MCF 10A (cell line): Measurements from ENCODE around the gene WNK1. TPM values are rescaled to one million over a fixed set of nuclear protein-coding genes. Genes with fewer than 3 reads are reported as not detected.

ENCODE experiments used
- BruUV-seq: library from RNA; stranded (reverse); fragments of 400-500 nt; replicated peaks from 2 replicates; lab custom pipeline; 2021; lab: Mats Ljungman, UMichigan
- CTCF ChIA-PET: fragments of 300-600 bp; sonication (Branson Sonifier 250); formaldehyde crosslinking; extraction: SDS; loops from one replicate; lab custom pipeline; 2021; ENCODE audit warnings: antibody characterized with exemption, inconsistent platforms; lab: Yijun Ruan, JAX
- POLR2A ChIA-PET: fragments of 300-600, 350-650 bp; sonication (Branson Sonifier 250); formaldehyde crosslinking; extraction: SDS; loops from one replicate; lab custom pipeline; 2020; ENCODE audit warnings: antibody characterized with exemption, inconsistent platforms; lab: Yijun Ruan, JAX
- DNase-seq: peaks from one replicate; pipeline ENCODE4 v3.0.0-alpha.2; 2018; ENCODE audit not compliant: unreplicated experiment
- H3K27ac Mint-ChIP-seq: one replicate; pipeline ENCODE4 v1.8.0; 2022; ENCODE audit warnings: mild to moderate bottlenecking, low read depth, mixed read lengths; ENCODE audit not compliant: unreplicated experiment
- H3K27me3 Mint-ChIP-seq: one replicate; pipeline ENCODE4 v1.8.0; 2022; ENCODE audit warnings: mixed read lengths; ENCODE audit not compliant: insufficient read depth, unreplicated experiment
- H3K36me3 Mint-ChIP-seq: one replicate; pipeline ENCODE4 v1.8.0; 2022; ENCODE audit warnings: mild to moderate bottlenecking, moderate library complexity, mixed read lengths; ENCODE audit not compliant: insufficient read depth, unreplicated experiment
- H3K4me1 Mint-ChIP-seq: one replicate; pipeline ENCODE4 v1.8.0; 2022; ENCODE audit warnings: mixed read lengths; ENCODE audit not compliant: insufficient read depth, unreplicated experiment
- H3K4me3 Mint-ChIP-seq: one replicate; pipeline ENCODE4 v1.8.0; 2022; ENCODE audit warnings: mild to moderate bottlenecking, moderate library complexity, mixed read lengths; ENCODE audit not compliant: unreplicated experiment
- H3K9me3 Mint-ChIP-seq: one replicate; pipeline ENCODE4 v1.8.0; 2022; ENCODE audit warnings: mixed read lengths; ENCODE audit not compliant: unreplicated experiment
- intact Hi-C: fragments of 100-400 bp; cut with micrococcal nuclease; formaldehyde crosslinking; loops from 2 replicates; pipeline ENCODE4 v1.14.1; 2022
- total RNA-seq: library from RNA; stranded (reverse); gene quantifications from 2 replicates; pipeline ENCODE4 v1.2.3, GENCODE V29; 2022
- TF ChIP-seq, protein P1 (sequence below): fragments of 200-600 bp; IDR thresholded peaks from one replicate; pipeline ENCODE4 v1.8.0; 2022; ENCODE audit warnings: antibody characterized with exemption, mild to moderate bottlenecking; ENCODE audit not compliant: unreplicated experiment

Gene WNK1
- total RNA-seq, 1 experiment from 2014 or later: 139 TPM

DNA sequence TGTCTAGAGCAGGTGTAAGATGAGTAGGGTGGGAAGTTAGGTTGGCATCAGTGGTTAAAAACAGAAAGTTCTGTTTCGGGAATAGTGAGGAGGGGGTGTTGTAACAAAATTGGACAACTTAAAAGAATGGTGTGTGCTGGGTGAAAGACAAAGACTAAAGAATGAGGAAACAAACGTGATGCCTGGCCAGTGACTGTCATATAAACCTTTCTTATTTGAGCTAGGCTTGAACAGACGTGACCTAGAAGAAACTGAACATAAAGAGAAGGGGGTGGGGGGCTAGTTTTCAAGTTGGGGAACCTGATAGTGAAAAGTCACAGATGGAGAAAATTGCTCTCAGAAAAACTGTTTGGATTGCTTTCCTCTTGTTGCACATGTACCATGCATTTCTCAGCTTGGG lies 157.5 kb downstream of the WNK1 start:
- peaks cover 97% of the 10 kb centered on the region for H3K36me3 Mint-ChIP-seq
- H3K27ac Mint-ChIP-seq: peak overlapping the region; percentile 17
- ChIA-PET POLR2A (interaction anchor here (0.6 to 1.4 kb wide), 5 partner anchors 30 to 334 kb away, joined by 3 to 4 read pairs (median 3); partner anchors contain the start of gene RAD52), CTCF (interaction anchor here (0.9 to 1.9 kb wide), 2 partner anchors 95 to 679 kb away, joined by 3 to 4 read pairs; no protein-coding TSS in a partner anchor)
- H3K9me3 Mint-ChIP-seq: no peaks in the 10 kb centered on the region
- TF ChIP-seq, protein P1, sequence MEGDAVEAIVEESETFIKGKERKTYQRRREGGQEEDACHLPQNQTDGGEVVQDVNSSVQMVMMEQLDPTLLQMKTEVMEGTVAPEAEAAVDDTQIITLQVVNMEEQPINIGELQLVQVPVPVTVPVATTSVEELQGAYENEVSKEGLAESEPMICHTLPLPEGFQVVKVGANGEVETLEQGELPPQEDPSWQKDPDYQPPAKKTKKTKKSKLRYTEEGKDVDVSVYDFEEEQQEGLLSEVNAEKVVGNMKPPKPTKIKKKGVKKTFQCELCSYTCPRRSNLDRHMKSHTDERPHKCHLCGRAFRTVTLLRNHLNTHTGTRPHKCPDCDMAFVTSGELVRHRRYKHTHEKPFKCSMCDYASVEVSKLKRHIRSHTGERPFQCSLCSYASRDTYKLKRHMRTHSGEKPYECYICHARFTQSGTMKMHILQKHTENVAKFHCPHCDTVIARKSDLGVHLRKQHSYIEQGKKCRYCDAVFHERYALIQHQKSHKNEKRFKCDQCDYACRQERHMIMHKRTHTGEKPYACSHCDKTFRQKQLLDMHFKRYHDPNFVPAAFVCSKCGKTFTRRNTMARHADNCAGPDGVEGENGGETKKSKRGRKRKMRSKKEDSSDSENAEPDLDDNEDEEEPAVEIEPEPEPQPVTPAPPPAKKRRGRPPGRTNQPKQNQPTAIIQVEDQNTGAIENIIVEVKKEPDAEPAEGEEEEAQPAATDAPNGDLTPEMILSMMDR: no peak
- DNase-seq: no peak
- intact Hi-C loops: no loop called here
- BruUV-seq: no TSS peak
- no peaks in the 10 kb centered on the region for H3K4me1 Mint-ChIP-seq
- H3K4me3 Mint-ChIP-seq: no peak overlapping the region
- no peaks in the 10 kb centered on the region for H3K27me3 Mint-ChIP-seq

DNA sequence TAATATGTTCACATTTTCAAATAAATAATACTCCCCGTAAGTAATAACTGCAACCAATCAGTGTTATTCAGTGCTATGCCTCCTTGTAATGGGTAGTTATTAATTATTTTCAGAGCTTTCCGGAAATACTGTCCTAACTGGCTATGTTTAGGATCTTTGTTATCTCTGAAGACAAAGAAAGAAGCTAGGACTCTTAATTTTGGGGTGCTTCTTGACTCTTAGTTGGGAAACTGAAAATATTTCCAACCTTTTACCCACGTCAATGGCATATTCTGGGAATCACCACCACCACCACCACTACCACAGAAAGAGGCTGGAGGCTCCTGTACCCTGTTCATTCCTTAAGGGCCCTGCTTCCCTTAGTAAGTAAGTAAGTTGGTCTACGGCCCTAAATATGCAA lies 158.0 kb downstream of the WNK1 start:
- Mint-ChIP-seq H3K4me3 (no peak overlapping the region), H3K36me3 (peaks cover 97% of the 10 kb centered on the region), H3K9me3 (no peaks in the 10 kb centered on the region), H3K27me3 (no peaks in the 10 kb centered on the region), H3K4me1 (no peaks in the 10 kb centered on the region), H3K27ac (no peak overlapping the region)
- ChIA-PET POLR2A (interaction anchor here (0.9 to 1.4 kb wide), 4 partner anchors 30 to 335 kb away, joined by 3 to 4 read pairs (median 3); partner anchors contain the start of gene RAD52), CTCF (interaction anchor here (0.9 to 1.9 kb wide), 2 partner anchors 96 to 678 kb away, joined by 3 to 4 read pairs; no protein-coding TSS in a partner anchor)
- TF ChIP-seq, protein P1: no peak
- intact Hi-C loops: no loop called here
- DNase-seq: no peak
- no TSS peak for BruUV-seq

DNA sequence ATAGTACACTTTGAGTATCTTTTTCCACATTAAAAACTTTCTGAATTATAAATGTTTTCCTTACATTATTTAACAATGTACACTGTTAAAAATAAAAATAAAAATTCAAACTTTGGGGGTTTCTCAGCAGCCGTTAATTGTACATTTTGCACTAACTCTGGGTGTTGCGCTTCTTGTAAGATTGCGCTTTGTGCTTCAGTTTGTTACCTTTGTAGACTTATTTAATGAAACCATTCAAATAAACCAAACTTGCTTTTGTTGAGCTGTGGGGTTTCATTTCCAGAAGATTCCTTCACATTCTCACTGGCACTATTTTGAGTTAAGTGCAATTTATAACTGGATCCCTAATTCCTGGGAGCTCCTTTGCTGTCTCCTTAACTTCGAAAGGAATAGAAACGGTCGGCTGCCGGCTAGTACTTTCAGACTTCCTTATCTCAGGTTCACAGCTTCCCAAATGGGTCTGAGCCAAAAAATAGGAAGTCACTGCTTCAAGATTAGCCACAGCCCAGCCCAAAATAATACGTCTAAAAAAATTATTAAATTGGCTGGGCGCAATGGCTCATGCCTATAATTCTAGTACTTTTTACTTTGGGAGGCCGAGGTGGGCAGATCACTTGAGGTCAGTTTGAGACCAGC lies 158.9 kb downstream of the WNK1 start:
- Mint-ChIP-seq H3K27me3 (no peaks in the 10 kb centered on the region), H3K36me3 (peaks cover 97% of the 10 kb centered on the region), H3K27ac (no peak overlapping the region), H3K4me3 (no peak overlapping the region), H3K4me1 (no peaks in the 10 kb centered on the region), H3K9me3 (no peaks in the 10 kb centered on the region)
- ChIA-PET POLR2A (interaction anchor here (1.0 to 1.4 kb wide), 2 partner anchors 182 to 335 kb away, joined by 3 read pairs; no protein-coding TSS in a partner anchor), CTCF (no interaction called here)
- TF ChIP-seq, protein P1: no peak
- intact Hi-C loops: no loop called here
- BruUV-seq: no TSS peak
- DNase-seq: no peak

DNA sequence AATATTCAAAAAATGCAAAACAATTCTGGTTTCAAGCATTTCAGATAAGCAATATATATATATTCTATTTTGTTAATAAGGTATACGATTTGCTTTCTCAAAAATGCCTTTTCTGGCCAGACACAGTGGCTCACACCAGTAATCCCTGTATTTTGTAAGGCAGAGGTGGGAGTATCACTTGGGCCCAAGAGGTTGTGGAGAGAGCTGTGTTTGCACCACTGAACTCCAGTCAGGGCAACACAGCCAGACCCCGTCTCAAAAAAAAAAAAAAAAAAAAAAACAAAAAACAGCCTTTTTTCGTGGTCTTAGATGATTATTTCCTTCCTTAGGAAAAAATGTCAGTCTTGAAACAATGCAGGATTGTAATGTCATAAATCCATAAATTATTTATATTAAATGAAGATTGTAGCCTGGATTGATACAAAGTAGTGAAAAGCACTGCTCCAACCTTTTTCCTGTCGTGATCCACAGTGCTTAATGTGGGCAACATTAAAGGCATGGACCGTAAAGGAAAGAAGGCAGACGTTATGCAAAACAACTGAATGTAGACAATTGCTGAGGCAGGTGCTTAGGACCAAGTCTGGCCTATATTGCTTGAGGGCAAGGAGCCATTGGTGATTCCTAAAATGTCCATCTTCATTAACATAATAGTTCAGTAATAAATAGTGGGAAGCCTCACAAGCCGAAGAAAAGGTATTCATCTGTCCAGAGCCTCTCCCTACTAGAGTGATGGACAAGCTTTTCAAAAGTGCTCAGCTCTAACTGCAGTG lies 160.3 kb downstream of the WNK1 start:
- intact Hi-C loops: no loop called here
- Mint-ChIP-seq H3K27ac (no peak overlapping the region), H3K27me3 (no peaks in the 10 kb centered on the region), H3K4me3 (no peak overlapping the region), H3K36me3 (peaks cover 97% of the 10 kb centered on the region), H3K4me1 (no peaks in the 10 kb centered on the region), H3K9me3 (no peaks in the 10 kb centered on the region)
- ChIA-PET POLR2A (interaction anchor here (0.7 to 1.9 kb wide), 3 partner anchors 34 to 670 kb away, joined by 3 to 8 read pairs (median 3); no protein-coding TSS in a partner anchor), CTCF (interaction anchor here (0.8 to 1.0 kb wide), 3 partner anchors 39 to 99 kb away, joined by 3 read pairs; no protein-coding TSS in a partner anchor)
- TF ChIP-seq, protein P1: no peak
- DNase-seq: no peak
- BruUV-seq: no TSS peak
